B cell (primary cell): Measurements from ENCODE around the gene B3GALNT1. TPM values are rescaled to one million over a fixed set of nuclear protein-coding genes. Genes with fewer than 3 reads are reported as not detected.

ENCODE experiments used
- ATAC-seq: fragments of 200-7000 bp; cut with Tn5 transposase; one replicate; pipeline ENCODE4 v1.10.0; 2021; ENCODE audit warnings: low read depth, mild to moderate bottlenecking, moderate number of reproducible peaks, moderate library complexity
- CTCF ChIA-PET: fragments of 350-600 bp; sonication (Branson Sonifier 250); formaldehyde crosslinking; loops from one replicate; lab custom pipeline; 2021; ENCODE audit warnings: antibody characterized with exemption, inconsistent platforms; lab: Charles Lee
- POLR2A ChIA-PET: fragments of 350-600 bp; sonication (Branson Sonifier 250); formaldehyde crosslinking; loops from one replicate; lab custom pipeline; 2021; ENCODE audit warnings: antibody characterized with exemption; lab: Charles Lee
- DNase-seq: peaks from one replicate; pipeline ENCODE4 v3.0.0; 2013
- H2AFZ ChIP-seq: 2 replicates; pipeline ENCODE4 v1.6.1; 2012; ENCODE audit warnings: mild to moderate bottlenecking, low read depth, low read length; ENCODE audit not compliant: insufficient read depth, poor library complexity, severe bottlenecking
- H3K27ac ChIP-seq, 2 donors: 1 replicate in 1 of 2; 2 replicates in 1 of 2; pipeline ENCODE4 v1.5.1; 2012 to 2013; ENCODE audit warnings: low read length in 2 of 2, mild to moderate bottlenecking in 2 of 2, moderate library complexity in 1 of 2
- H3K27me3 ChIP-seq, 4 experiments: fragments of 200-600 bp in 1 of 4; sonication (generic) in 1 of 4; replicated peaks in 1 of 4; 1 replicate in 2 of 4; 2 replicates in 2 of 4; pipeline versions ENCODE4 v1.6.1 to v1.7.0; 2013 to 2016; ENCODE audit warnings: low read length in 3 of 4, mild to moderate bottlenecking in 2 of 4, mixed read lengths in 1 of 4, moderate library complexity in 1 of 4; ENCODE audit not compliant: insufficient read depth in 4 of 4, control insufficient read depth in 3 of 4; ENCODE audit errors: control extremely low read depth in 1 of 4
- H3K36me3 ChIP-seq, 2 experiments: replicated peaks in 1 of 2; 1 replicate in 1 of 2; 2 replicates in 1 of 2; pipeline versions ENCODE4 v1.6.1 to v1.7.1; 2013; ENCODE audit warnings: low read length in 1 of 2; ENCODE audit not compliant: insufficient read depth in 2 of 2, control insufficient read depth in 1 of 2; ENCODE audit errors: control extremely low read depth in 1 of 2, extremely low read depth in 1 of 2
- H3K4me1 ChIP-seq, 2 donors: fragments of 200-600 bp in 1 of 2; sonication (generic) in 1 of 2; 1 replicate in 1 of 2; 2 replicates in 1 of 2; pipeline versions ENCODE4 v1.5.1 to v1.6.1; 2013 to 2017; ENCODE audit warnings: low read length in 2 of 2; ENCODE audit not compliant: control insufficient read depth in 2 of 2, insufficient read depth in 2 of 2
- H3K4me2 ChIP-seq: replicated peaks from 2 replicates; pipeline ENCODE3; 2012; ENCODE audit warnings: mild to moderate bottlenecking, low read depth, low read length; ENCODE audit not compliant: poor library complexity, severe bottlenecking
- H3K4me3 ChIP-seq, 5 experiments: fragments of 200-600 bp in 1 of 5; sonication (generic) in 1 of 5; 1 replicate in 3 of 5; 2 replicates in 2 of 5; pipeline versions ENCODE4 v1.5.1 to v1.7.0; 2011 to 2016; ENCODE audit warnings: low read length in 4 of 5, mild to moderate bottlenecking in 4 of 5, low read depth in 2 of 5, control low read depth in 1 of 5, moderate library complexity in 1 of 5; ENCODE audit not compliant: insufficient read depth in 1 of 5; ENCODE audit errors: control extremely low read depth in 1 of 5, extremely low read depth in 1 of 5
- H3K79me2 ChIP-seq: fragments of 200-600 bp; sonication (generic); one replicate; pipeline ENCODE4 v1.6.0; 2016; ENCODE audit warnings: low read length; ENCODE audit not compliant: control insufficient read depth, insufficient read depth
- H3K9ac ChIP-seq: fragments of 200-600 bp; sonication (generic); 2 replicates; pipeline ENCODE4 v1.6.1; 2017; ENCODE audit warnings: mild to moderate bottlenecking, low read length, moderate library complexity
- H3K9me3 ChIP-seq, 3 donors: one replicate each; pipeline versions ENCODE4 v1.6.1 to v1.7.1; 2013; ENCODE audit warnings: low read length in 2 of 3; ENCODE audit not compliant: control insufficient read depth in 2 of 3, insufficient read depth in 1 of 3; ENCODE audit errors: control extremely low read depth in 1 of 3
- H4K20me1 ChIP-seq: 2 replicates; pipeline ENCODE4 v1.6.0; 2012; ENCODE audit warnings: mild to moderate bottlenecking, low read length; ENCODE audit not compliant: insufficient read depth, control insufficient read depth, poor library complexity, severe bottlenecking
- H3K27ac Mint-ChIP-seq: one replicate; pipeline ENCODE4 v1.8.0; 2021; ENCODE audit warnings: mixed read lengths
- H3K27me3 Mint-ChIP-seq: one replicate; pipeline ENCODE4 v1.8.0; 2021; ENCODE audit warnings: mixed read lengths
- H3K4me1 Mint-ChIP-seq: one replicate; pipeline ENCODE4 v1.8.0; 2021; ENCODE audit warnings: mixed read lengths
- H3K4me3 Mint-ChIP-seq: one replicate; pipeline ENCODE4 v1.8.0; 2021; ENCODE audit warnings: mixed read lengths
- H3K9me3 Mint-ChIP-seq: one replicate; pipeline ENCODE4 v1.8.0; 2022; ENCODE audit warnings: mixed read lengths; ENCODE audit not compliant: insufficient read depth
- CTCF ChIP-seq: fragments of 200-600 bp; IDR thresholded peaks from one replicate; pipeline ENCODE4 v1.8.0; 2022; ENCODE audit warnings: antibody characterized with exemption, mild to moderate bottlenecking
- EZH2 ChIP-seq: IDR thresholded peaks from 2 replicates; pipeline ENCODE4 v1.6.1; 2012; ENCODE audit warnings: borderline replicate concordance, low read depth, mild to moderate bottlenecking, moderate library complexity, low read length; ENCODE audit not compliant: insufficient read depth, poor library complexity, severe bottlenecking
- WGBS: methylation state at CpG from one replicate; pipeline ENCODE4 v1.1.5; 2013; ENCODE audit warnings: missing lambda C conversion rate; ENCODE audit not compliant: insufficient coverage; 5-methylcytosine and 5-hydroxymethylcytosine counted together
- intact Hi-C: fragments of 100-400 bp; cut with micrococcal nuclease; formaldehyde crosslinking; loops from one replicate; pipeline ENCODE4 v1.10.0; 2022
- polyA plus RNA-seq: library from polyadenylated mRNA; depleted of rRNA; stranded (reverse); fragments of >200 nt; gene quantifications from 2 replicates; pipeline ENCODE4 v1.2.3, GENCODE V29; 2012
- total RNA-seq, 2 donors: library from RNA; stranded (reverse); fragments of 120-200 nt in 1 of 2; gene quantifications; 1 replicate in 1 of 2; 2 replicates in 1 of 2; pipeline versions ENCODE4 v1.2.3 to v1.2.4, GENCODE V29; 2013 to 2022

B3GALNT1 gene
- total and polyA plus RNA-seq, 2 donors (not counting 1 experiment from before 2014, with no cell fraction given) = 0.28 to 6.4 TPM

GRCh38 chr3:161108840-161109239 is 3.7 kb upstream of the B3GALNT1 start:
- CTCF ChIA-PET = interaction anchor here (1.0 kb wide), 1 partner anchor 12 kb away, joined by 3 read pairs; no protein-coding TSS in a partner anchor

More at GRCh38 chr3:161108840-161109239, 3.7 kb upstream of the B3GALNT1 start:
- intact Hi-C loops = loop anchor here (5.0 to 10.0 kb wide), 2 partner anchors 37 to 154 kb away; no protein-coding TSS in a partner anchor
- DNase-seq (no peak), ATAC-seq (no peak)
- peaks cover 12% of the 10 kb centered on the region for H3K4me1 Mint-ChIP-seq
- H3K9me3 Mint-ChIP-seq = no peaks in the 10 kb centered on the region
- Histone ChIP-seq H3K9me3 (no peaks in the 10 kb centered on the region), H3K79me2 (no peaks in the 10 kb centered on the region), H4K20me1 (no peaks in the 10 kb centered on the region), H3K4me2 (no peak overlapping the region), H3K9ac (no peak overlapping the region), H3K4me1 (peaks cover 6 to 10% of the 10 kb centered on the region in 2 donors), H3K27ac (no peak overlapping the region), H3K27me3 (peaks cover 0 to 6% (median 4%) of the 10 kb centered on the region in 4 experiments), H2AFZ (no peak overlapping the region), H3K4me3 (no peak overlapping the region), H3K36me3 (no peaks in the 10 kb centered on the region)
- no peak overlapping the region for H3K4me3 Mint-ChIP-seq
- TF ChIP-seq CTCF = no peak
- no peak for TF ChIP-seq EZH2
- POLR2A ChIA-PET = no interaction called here
- no peak overlapping the region for H3K27ac Mint-ChIP-seq
- WGBS = no CpG with 5 or more reads among the region's 1 CpG
- peaks cover 16% of the 10 kb centered on the region for H3K27me3 Mint-ChIP-seq
